Naive thymus-derived CD4-positive, alpha-beta T cell (primary cell): ENCODE measurements around the gene ABL1. TPM values are rescaled to one million over a fixed set of nuclear protein-coding genes. Genes with fewer than 3 reads are reported as not detected.

ENCODE experiments used
- ATAC-seq: fragments of 150-1000 bp; cut with Tn5 transposase; 2 replicates; pipeline ENCODE4 v1.10.0; 2021; ENCODE audit warnings: mild to moderate bottlenecking, moderate library complexity
- CTCF ChIA-PET: fragments of 350-600 bp; sonication (Branson Sonifier 250); formaldehyde crosslinking; loops from one replicate; lab custom pipeline; 2021; ENCODE audit warnings: antibody characterized with exemption; lab: Charles Lee
- POLR2A ChIA-PET: fragments of 350-600 bp; sonication (Branson Sonifier 250); formaldehyde crosslinking; loops from one replicate; lab custom pipeline; 2021; ENCODE audit warnings: antibody characterized with exemption, inconsistent platforms; lab: Charles Lee
- DNase-seq, 9 donors: peaks; one replicate each; pipeline versions ENCODE4 v3.0.0 to v3.0.0-alpha.2; 2020 to 2022; ENCODE audit warnings: mixed read lengths in 1 of 9
- H3K27ac ChIP-seq: one replicate; pipeline ENCODE4 v1.7.0; 2013; ENCODE audit warnings: mild to moderate bottlenecking, low read depth, low read length, moderate library complexity
- H3K27me3 ChIP-seq, 2 donors: one replicate each; pipeline ENCODE4 v1.7.0; 2013; ENCODE audit warnings: low read length in 2 of 2, mild to moderate bottlenecking in 2 of 2, moderate library complexity in 2 of 2; ENCODE audit not compliant: control insufficient read depth in 2 of 2, insufficient read depth in 2 of 2
- H3K36me3 ChIP-seq, 3 experiments: 1 replicate in 2 of 3; 2 replicates in 1 of 3; pipeline ENCODE4 v1.7.0; 2013; ENCODE audit warnings: low read length in 3 of 3, mild to moderate bottlenecking in 3 of 3, moderate library complexity in 1 of 3; ENCODE audit not compliant: insufficient read depth in 3 of 3, control insufficient read depth in 2 of 3
- H3K4me1 ChIP-seq, 2 donors: one replicate each; pipeline ENCODE4 v1.7.0; 2013; ENCODE audit warnings: low read length in 2 of 2, mild to moderate bottlenecking in 2 of 2, moderate library complexity in 1 of 2; ENCODE audit not compliant: control insufficient read depth in 2 of 2, insufficient read depth in 2 of 2
- H3K4me3 ChIP-seq: 2 replicates; pipeline ENCODE4 v1.7.0; 2013; ENCODE audit warnings: mild to moderate bottlenecking, low read length
- H3K9me3 ChIP-seq, 3 experiments: 1 replicate in 2 of 3; 2 replicates in 1 of 3; pipeline ENCODE4 v1.7.0; 2013; ENCODE audit warnings: low read length in 3 of 3; ENCODE audit not compliant: control insufficient read depth in 2 of 3
- H3K27ac Mint-ChIP-seq, 9 donors: one replicate each; pipeline ENCODE4 v1.8.0; 2020 to 2022; ENCODE audit warnings: mixed read lengths in 9 of 9, mild to moderate bottlenecking in 8 of 9, moderate library complexity in 5 of 9, inconsistent platforms in 2 of 9
- H3K27me3 Mint-ChIP-seq, 5 donors: one replicate each; pipeline ENCODE4 v1.8.0; 2021 to 2022; ENCODE audit warnings: mixed read lengths in 5 of 5, mild to moderate bottlenecking in 1 of 5
- H3K36me3 Mint-ChIP-seq, 5 donors: one replicate each; pipeline ENCODE4 v1.8.0; 2020 to 2022; ENCODE audit warnings: mixed read lengths in 5 of 5, mild to moderate bottlenecking in 3 of 5, inconsistent platforms in 1 of 5
- H3K4me1 Mint-ChIP-seq, 7 donors: one replicate each; pipeline ENCODE4 v1.8.0; 2020 to 2022; ENCODE audit warnings: mixed read lengths in 7 of 7, mild to moderate bottlenecking in 3 of 7, inconsistent platforms in 1 of 7
- H3K4me3 Mint-ChIP-seq, 10 donors: one replicate each; pipeline ENCODE4 v1.8.0; 2020 to 2022; ENCODE audit warnings: mild to moderate bottlenecking in 10 of 10, mixed read lengths in 10 of 10, moderate library complexity in 6 of 10, inconsistent platforms in 2 of 10
- H3K9me3 Mint-ChIP-seq, 11 donors: one replicate each; pipeline ENCODE4 v1.8.0; 2020 to 2022; ENCODE audit warnings: mixed read lengths in 11 of 11, mild to moderate bottlenecking in 4 of 11, inconsistent platforms in 1 of 11, moderate library complexity in 1 of 11
- intact Hi-C, 2 donors: fragments of 100-400 bp; cut with micrococcal nuclease; formaldehyde crosslinking; loops; one replicate each; pipeline ENCODE4 v1.15.1; 2023
- polyA plus RNA-seq, 2 donors: library from polyadenylated mRNA; unstranded; fragments of 300-500 nt; fragmentation: Illumina TruSeq; gene quantifications; one replicate each; pipeline ENCODE4 v1.2.3, GENCODE V29; 2021
- total RNA-seq, 6 experiments: library from RNA in 5 of 6; stranded (reverse) in 5 of 6; gene quantifications; 1 replicate in 5 of 6; 2 replicates in 1 of 6; pipeline ENCODE4 v1.2.3 and lab custom pipeline; 2021 to 2026

Gene ABL1
- total and polyA plus RNA-seq, 7 experiments from 2014 or later, result 8.4 to 41.0 (median 39.1) TPM

- no peaks in the 10 kb centered on the region for H3K36me3 Mint-ChIP-seq
- ChIA-PET POLR2A (no interaction called here), CTCF (no interaction called here)
- Histone ChIP-seq H3K9me3 (no peaks in the 10 kb centered on the region), H3K4me1 (no peaks in the 10 kb centered on the region), H3K36me3 (no peaks in the 10 kb centered on the region), H3K27ac (no peak overlapping the region), H3K27me3 (peaks cover 0 to 2% of the 10 kb centered on the region in 2 donors), H3K4me3 (no peak overlapping the region)
- no peak for DNase-seq
- intact Hi-C loops, result no loop called here
- ATAC-seq, result no peak
- H3K4me1 Mint-ChIP-seq, result peaks cover 0 to 18% (median 10%) of the 10 kb centered on the region in 7 donors
- peaks cover 47 to 69% (median 63%) of the 10 kb centered on the region in 5 donors for H3K27me3 Mint-ChIP-seq
- peaks cover 0 to 4% (median 0%) of the 10 kb centered on the region in 11 donors for H3K9me3 Mint-ChIP-seq
- H3K4me3 Mint-ChIP-seq, result peak overlapping the region in 6 of 10 donors; percentile 10 to 72 (median 36)
- H3K27ac Mint-ChIP-seq, result no peak overlapping the region
Measured at GRCh38 chr9:130936285-130937117, 101.4 kb downstream of the ABL1 start.

Other genes starting within 250 kb of the ABL1 start
- gene PRDM12, start 170.7 kb upstream of the ABL1 start, total RNA-seq, result not detected
- under 1 TPM in 1 of 2 donors, not detected in 1; 0.07 TPM for gene PRDM12, start 170.7 kb upstream of the ABL1 start, polyA plus RNA-seq
- 10 to 100 TPM; 44.2 to 60.7 (median 59.5) TPM for gene EXOSC2, start 141.5 kb upstream of the ABL1 start, total RNA-seq
- 10 to 100 TPM; 31.4 to 39.9 TPM for gene EXOSC2, start 141.5 kb upstream of the ABL1 start, polyA plus RNA-seq
- gene QRFP, start 61.6 kb downstream of the ABL1 start, total RNA-seq, result not detected
- not detected for gene QRFP, start 61.6 kb downstream of the ABL1 start, polyA plus RNA-seq
- not detected for gene FIBCD1, start 104.0 kb downstream of the ABL1 start, total RNA-seq
- gene FIBCD1, start 104.0 kb downstream of the ABL1 start, polyA plus RNA-seq, result not detected
- 1 to 10 TPM in 4 of 5 experiments, under 1 TPM in 1; 0.07 to 9.2 (median 3.5) TPM for gene LAMC3, start 173.9 kb downstream of the ABL1 start, total RNA-seq
- gene LAMC3, start 173.9 kb downstream of the ABL1 start, polyA plus RNA-seq, result under 1 TPM; 0.07 to 0.09 TPM